Skeletal muscle cell (primary cell): Measurements from ENCODE around the gene ERH.
"Not testable (repeated sequence)": the region's sequence is repeated elsewhere in the genome, so short reads cannot be mapped to it uniquely, and the experiment has no call there.

ENCODE experiments used
- DNase-seq: peaks from one replicate; pipeline ENCODE4 v3.0.0-alpha.2; 2010; ENCODE audit warnings: low read depth
- H3K4me3 ChIP-seq: 2 replicates; pipeline ENCODE4 v1.5.1; 2011; ENCODE audit warnings: low read depth, mild to moderate bottlenecking, control low read depth, low read length, moderate library complexity

The ERH gene

GRCh38 chr14:69398053-69398817 is at the start of gene ERH, which contains the start of gene SLC39A9:
Gene ERH (minus strand): TSS chr14:69398299. CDS start chr14:69398233, 66 bp downstream.
Gene SLC39A9 (plus strand): TSS chr14:69398692. CDS start chr14:69399370, 678 bp downstream.
- peak; percentile 87 for DNase-seq
- H3K4me3 ChIP-seq, result peak within 1 kb of the TSS; percentile 82

- no peak overlapping the region for H3K4me3 ChIP-seq
- DNase-seq, result no peak
Measured at GRCh38 chr14:69443296-69443805, 45.3 kb upstream of the ERH start.

GRCh38 chr14:69441948-69442347 is 43.8 kb upstream of the ERH start:
- H3K4me3 ChIP-seq, result no peak overlapping the region
- DNase-seq, result no peak

- no peak overlapping the region for H3K4me3 ChIP-seq
- DNase-seq, result no peak
Measured at GRCh38 chr14:69439521-69440270, 41.6 kb upstream of the ERH start.

GRCh38 chr14:69432364-69432763 is 34.3 kb upstream of the ERH start:
- H3K4me3 ChIP-seq, result no peak overlapping the region
- no peak for DNase-seq

GRCh38 chr14:69430306-69430939 is 32.3 kb upstream of the ERH start:
- DNase-seq, result no peak

GRCh38 chr14:69429643-69430042 is 31.5 kb upstream of the ERH start:
- no peak overlapping the region for H3K4me3 ChIP-seq
- no peak for DNase-seq

More at GRCh38 chr14:69430306-69430939, 32.3 kb upstream of the ERH start:
- no peak overlapping the region for H3K4me3 ChIP-seq

- no peak overlapping the region for H3K4me3 ChIP-seq
- DNase-seq, result no peak
Measured at GRCh38 chr14:69428289-69428998, 30.3 kb upstream of the ERH start.

- no peak for DNase-seq
- no peak overlapping the region for H3K4me3 ChIP-seq
Measured at GRCh38 chr14:69427596-69427995, 29.5 kb upstream of the ERH start.

GRCh38 chr14:69424149-69424923 is 26.2 kb upstream of the ERH start:
- no peak for DNase-seq
- H3K4me3 ChIP-seq, result no peak overlapping the region

GRCh38 chr14:69423279-69423678 is 25.2 kb upstream of the ERH start:
- no peak overlapping the region for H3K4me3 ChIP-seq
- DNase-seq, result no peak

GRCh38 chr14:69416087-69416486 is 18.0 kb upstream of the ERH start:
- H3K4me3 ChIP-seq, DNase-seq: not testable (repeated sequence)

GRCh38 chr14:69413483-69413882 is 15.4 kb upstream of the ERH start:
- H3K4me3 ChIP-seq, result no peak overlapping the region
- DNase-seq, result no peak

GRCh38 chr14:69408331-69408960 is 10.3 kb upstream of the ERH start:
- DNase-seq, result no peak
- no peak overlapping the region for H3K4me3 ChIP-seq

- H3K4me3 ChIP-seq, result no peak overlapping the region
- no peak for DNase-seq
Measured at GRCh38 chr14:69405762-69406161, 7.7 kb upstream of the ERH start.

- DNase-seq, result no peak
- H3K4me3 ChIP-seq, result no peak overlapping the region
Measured at GRCh38 chr14:69404883-69405282, 6.8 kb upstream of the ERH start.

GRCh38 chr14:69404478-69404877 is 6.4 kb upstream of the ERH start:
- no peak for DNase-seq
- no peak overlapping the region for H3K4me3 ChIP-seq

GRCh38 chr14:69401841-69402240 is 3.7 kb upstream of the ERH start:
- H3K4me3 ChIP-seq, result no peak overlapping the region
- no peak for DNase-seq
